ENCODE measurements around the gene JAZF1. TPM values are rescaled to one million over a fixed set of nuclear protein-coding genes. Genes with fewer than 3 reads are reported as not detected.

JAZF1 gene
- total RNA-seq, 2 donors from 2014 or later, result 12.6 to 23.6 TPM

- peaks cover 23 to 46% of the 10 kb centered on the region in 2 donors for H3K4me1 Mint-ChIP-seq (ENCODE audit: low read depth in 2 of 2)
- no peak overlapping the region for H3K27ac Mint-ChIP-seq
- no peaks in the 10 kb centered on the region for H3K36me3 Mint-ChIP-seq
- H3K27me3 Mint-ChIP-seq, result no peaks in the 10 kb centered on the region
- no peaks in the 10 kb centered on the region for H3K9me3 Mint-ChIP-seq
- no peak for ATAC-seq
- no peak for DNase-seq (ENCODE audit: low spot score)
- no peak overlapping the region for H3K4me3 Mint-ChIP-seq
These were observed 215.8 kb downstream of the JAZF1 start for GRCh38 chr7:27964820-27965219.

DNA sequence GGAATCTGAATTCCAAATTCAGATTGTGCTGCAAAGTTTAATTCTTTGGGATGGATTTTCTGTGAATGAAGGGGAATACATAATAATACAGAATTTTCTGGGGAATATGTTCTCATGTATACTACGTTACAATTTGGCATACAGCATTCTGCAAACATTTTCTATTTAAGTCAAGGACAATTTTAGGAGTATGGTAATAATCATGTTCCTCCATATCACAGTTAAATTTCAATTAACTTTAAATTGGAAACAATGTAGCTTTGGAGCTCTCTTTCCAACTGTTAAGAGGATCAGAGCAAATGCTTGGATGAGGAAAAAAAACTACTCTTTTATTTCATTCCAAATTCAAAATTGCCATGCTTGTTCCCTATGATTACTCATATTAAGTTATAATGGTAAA, 217.5 kb downstream of the JAZF1 start:
- Mint-ChIP-seq H3K27ac (no peak overlapping the region), H3K4me1 (ENCODE audit: low read depth in 2 of 2) (peaks cover 33 to 50% of the 10 kb centered on the region in 2 donors), H3K36me3 (no peaks in the 10 kb centered on the region), H3K4me3 (no peak overlapping the region), H3K9me3 (no peaks in the 10 kb centered on the region), H3K27me3 (no peaks in the 10 kb centered on the region)
- no peak for ATAC-seq
- no peak for DNase-seq (ENCODE audit: low spot score)

- Mint-ChIP-seq H3K9me3 (no peaks in the 10 kb centered on the region), H3K4me1 (ENCODE audit: low read depth in 2 of 2) (peaks cover 37 to 45% of the 10 kb centered on the region in 2 donors), H3K36me3 (no peaks in the 10 kb centered on the region), H3K27me3 (no peaks in the 10 kb centered on the region), H3K4me3 (no peak overlapping the region), H3K27ac (peak overlapping the region in 1 of 2 donors; percentile 66)
- DNase-seq (ENCODE audit: low spot score) (no peak), ATAC-seq (no peak)
These were observed 218.3 kb downstream of the JAZF1 start for GRCh38 chr7:27962273-27962672.

GRCh38 chr7:27961255-27961654, 219.3 kb downstream of the JAZF1 start:
- Mint-ChIP-seq H3K9me3 (no peaks in the 10 kb centered on the region), H3K27ac (peak overlapping the region in 1 of 2 donors; percentile 66), H3K4me3 (no peak overlapping the region), H3K36me3 (no peaks in the 10 kb centered on the region), H3K27me3 (no peaks in the 10 kb centered on the region), H3K4me1 (ENCODE audit: low read depth in 2 of 2) (peaks cover 40 to 43% of the 10 kb centered on the region in 2 donors)
- ATAC-seq (peak in 1 of 2 donors; percentile 31), DNase-seq (ENCODE audit: low spot score) (no peak)

DNA sequence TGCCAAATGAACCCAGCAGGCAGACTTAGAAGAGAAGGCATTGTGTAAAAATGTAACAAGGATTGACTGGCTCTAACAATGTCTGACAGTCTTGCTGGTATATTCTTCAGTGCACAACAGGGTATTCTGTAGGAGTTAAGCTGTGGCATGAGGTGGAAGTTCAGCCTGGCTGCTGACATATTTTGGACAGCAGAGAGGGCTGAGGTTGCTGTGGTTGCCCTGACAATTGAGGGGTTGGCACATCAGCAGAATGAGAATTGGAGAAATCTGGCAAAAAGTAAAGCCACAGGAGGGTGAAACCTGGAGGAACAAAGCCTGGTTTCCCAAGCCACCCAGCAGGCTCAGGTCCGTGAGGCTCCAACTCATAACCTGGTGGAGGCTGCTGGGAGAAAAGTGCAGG, 220.2 kb downstream of the JAZF1 start:
- Mint-ChIP-seq H3K27ac (no peak overlapping the region), H3K36me3 (no peaks in the 10 kb centered on the region), H3K9me3 (no peaks in the 10 kb centered on the region), H3K4me3 (no peak overlapping the region), H3K27me3 (no peaks in the 10 kb centered on the region), H3K4me1 (ENCODE audit: low read depth in 2 of 2) (peaks cover 36% of the 10 kb centered on the region in 2 donors)
- DNase-seq (ENCODE audit: low spot score), result no peak
- no peak for ATAC-seq

DNA sequence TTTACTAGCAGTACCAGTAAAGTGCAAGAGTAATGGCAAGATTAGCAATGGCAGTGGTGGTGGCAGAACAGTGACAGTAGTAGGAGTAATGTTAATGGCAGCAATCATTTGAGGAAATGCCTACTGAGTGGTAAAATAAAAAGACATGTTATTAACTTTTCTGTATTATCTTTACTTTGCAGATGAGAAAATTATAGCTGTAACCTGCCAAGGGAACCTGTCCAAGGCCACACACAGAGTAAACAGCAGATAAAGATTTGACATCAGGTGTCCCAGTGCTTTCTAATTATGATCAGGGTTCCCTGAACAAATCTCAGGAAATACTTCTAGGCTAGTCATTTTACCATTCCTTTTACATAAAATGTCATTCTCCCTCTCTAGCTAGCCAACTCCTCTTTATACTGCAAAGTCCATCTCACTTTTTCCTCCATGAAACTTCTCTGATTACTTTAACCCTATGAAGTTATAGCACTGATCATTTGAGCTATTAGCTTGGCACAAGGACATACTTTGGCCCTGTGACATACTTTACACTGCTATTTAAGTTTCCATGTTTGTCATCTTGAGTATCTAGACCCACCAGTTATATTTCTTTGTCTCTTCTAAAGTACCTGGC, 221.6 kb downstream of the JAZF1 start:
- Mint-ChIP-seq H3K36me3 (no peaks in the 10 kb centered on the region), H3K27me3 (no peaks in the 10 kb centered on the region), H3K4me1 (ENCODE audit: low read depth in 2 of 2) (peaks cover 39 to 40% of the 10 kb centered on the region in 2 donors), H3K9me3 (no peaks in the 10 kb centered on the region), H3K4me3 (no peak overlapping the region), H3K27ac (no peak overlapping the region)
- ATAC-seq (no peak), DNase-seq (ENCODE audit: low spot score) (no peak)

DNA sequence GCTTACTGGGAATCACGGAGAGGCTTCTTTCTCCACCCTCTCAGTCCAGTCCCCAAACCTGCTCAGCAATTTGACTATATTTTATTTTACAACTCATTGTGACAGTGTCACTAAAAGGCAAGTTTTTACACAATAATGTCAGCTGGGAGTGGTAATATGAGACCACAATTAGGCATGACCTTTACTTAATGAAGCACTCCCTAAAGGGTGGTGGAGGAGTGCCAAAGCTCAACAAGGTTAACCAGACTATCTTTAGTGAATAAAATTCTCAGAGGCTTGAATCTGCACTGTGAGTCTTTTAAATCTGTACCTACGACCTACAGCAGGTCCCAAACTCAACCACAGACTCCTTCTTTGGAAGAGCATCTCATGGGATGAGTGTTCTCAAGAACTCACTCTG, 225.0 kb downstream of the JAZF1 start:
- H3K27ac Mint-ChIP-seq, result no peak overlapping the region
- H3K4me1 Mint-ChIP-seq (ENCODE audit: low read depth in 2 of 2), result peaks cover 34 to 46% of the 10 kb centered on the region in 2 donors
- DNase-seq (ENCODE audit: low spot score) (no peak), ATAC-seq (no peak)
- H3K36me3 Mint-ChIP-seq, result no peaks in the 10 kb centered on the region
- H3K27me3 Mint-ChIP-seq, result no peaks in the 10 kb centered on the region
- no peak overlapping the region for H3K4me3 Mint-ChIP-seq
- H3K9me3 Mint-ChIP-seq, result no peaks in the 10 kb centered on the region

- no peak overlapping the region for H3K4me3 Mint-ChIP-seq
- DNase-seq (ENCODE audit: low spot score) (no peak), ATAC-seq (no peak)
- no peaks in the 10 kb centered on the region for H3K9me3 Mint-ChIP-seq
- no peaks in the 10 kb centered on the region for H3K27me3 Mint-ChIP-seq
- no peak overlapping the region for H3K27ac Mint-ChIP-seq
- H3K4me1 Mint-ChIP-seq (ENCODE audit: low read depth in 2 of 2), result peaks cover 33 to 47% of the 10 kb centered on the region in 2 donors
- H3K36me3 Mint-ChIP-seq, result no peaks in the 10 kb centered on the region
These were observed 225.6 kb downstream of the JAZF1 start for GRCh38 chr7:27955011-27955410.

DNA sequence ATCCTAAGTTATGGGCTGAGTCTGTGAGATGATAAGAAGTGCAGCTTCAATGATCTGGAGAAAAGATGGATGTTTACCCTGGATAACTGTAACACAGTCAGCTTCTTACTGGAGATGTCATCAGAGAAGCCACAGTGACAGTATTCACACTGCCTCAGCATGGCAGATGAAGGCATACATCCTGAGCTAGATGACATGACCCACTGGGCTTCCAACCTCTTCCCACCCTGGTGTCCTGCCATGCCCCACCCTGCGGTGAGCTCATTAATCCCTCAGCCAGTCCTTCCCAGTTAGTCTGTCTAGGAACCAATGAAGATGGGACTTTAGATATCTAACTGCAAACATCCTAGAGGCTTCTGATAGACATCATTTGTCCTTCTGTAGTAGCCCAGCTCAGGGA, 226.8 kb downstream of the JAZF1 start:
- ATAC-seq, result no peak

GRCh38 chr7:27953361-27953760, 227.2 kb downstream of the JAZF1 start:
- DNase-seq (ENCODE audit: low spot score) (no peak), ATAC-seq (no peak)
- no peak overlapping the region for H3K4me3 Mint-ChIP-seq
- no peaks in the 10 kb centered on the region for H3K9me3 Mint-ChIP-seq
- H3K36me3 Mint-ChIP-seq, result no peaks in the 10 kb centered on the region
- H3K27me3 Mint-ChIP-seq, result no peaks in the 10 kb centered on the region
- peaks cover 39 to 49% of the 10 kb centered on the region in 2 donors for H3K4me1 Mint-ChIP-seq (ENCODE audit: low read depth in 2 of 2)
- H3K27ac Mint-ChIP-seq, result peak overlapping the region in 1 of 2 donors; percentile 19

More for the DNA sequence above, 226.8 kb downstream of the JAZF1 start:
- Mint-ChIP-seq H3K27ac (peak overlapping the region in 1 of 2 donors; percentile 19), H3K36me3 (no peaks in the 10 kb centered on the region), H3K4me1 (ENCODE audit: low read depth in 2 of 2) (peaks cover 42 to 51% of the 10 kb centered on the region in 2 donors), H3K9me3 (no peaks in the 10 kb centered on the region), H3K4me3 (no peak overlapping the region), H3K27me3 (no peaks in the 10 kb centered on the region)
- no peak for DNase-seq (ENCODE audit: low spot score)

DNA sequence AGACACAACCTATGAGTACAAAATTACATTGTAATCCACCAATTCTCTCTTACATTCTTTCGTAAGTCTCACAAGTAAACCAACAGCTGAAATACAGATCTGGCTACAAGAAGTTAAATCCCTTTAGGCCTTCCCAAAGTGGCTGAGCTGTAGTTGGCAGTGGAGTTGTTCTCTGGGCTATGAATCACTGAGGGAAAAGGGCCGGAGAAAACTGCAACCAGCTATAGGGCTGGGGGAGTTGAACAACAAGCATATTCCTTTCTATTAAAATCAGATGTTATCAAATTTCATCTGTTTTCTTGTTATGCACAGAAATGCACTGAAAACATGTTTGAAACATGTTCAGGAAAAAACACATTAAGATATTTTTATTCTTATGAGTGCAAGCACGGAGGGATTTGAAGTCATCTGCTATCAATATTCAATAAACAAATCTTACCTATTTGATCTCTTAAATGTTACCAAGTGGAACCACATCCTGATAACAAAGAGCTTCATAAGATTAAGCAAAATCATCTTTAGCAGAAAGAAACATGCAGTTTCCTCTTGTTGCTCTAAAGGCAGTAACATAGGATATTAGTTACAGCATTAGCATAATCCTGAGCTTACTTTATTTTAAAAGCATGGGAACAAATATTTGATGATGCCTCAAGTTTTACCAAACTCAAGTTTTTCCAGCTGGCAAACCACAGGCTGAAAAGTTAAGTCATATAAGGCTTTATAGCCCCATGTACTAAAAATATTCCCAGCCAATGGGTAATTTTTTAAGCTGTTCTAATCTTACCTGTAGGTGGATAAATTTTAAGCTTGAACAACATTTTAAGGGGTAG, 227.9 kb downstream of the JAZF1 start:
- ATAC-seq, result no peak
- H3K27ac Mint-ChIP-seq, result peak overlapping the region in 1 of 2 donors; percentile 25
- H3K4me3 Mint-ChIP-seq, result no peak overlapping the region
- H3K27me3 Mint-ChIP-seq, result no peaks in the 10 kb centered on the region
- H3K9me3 Mint-ChIP-seq, result no peaks in the 10 kb centered on the region
- peaks cover 43 to 48% of the 10 kb centered on the region in 2 donors for H3K4me1 Mint-ChIP-seq (ENCODE audit: low read depth in 2 of 2)
- DNase-seq (ENCODE audit: low spot score), result no peak
- H3K36me3 Mint-ChIP-seq, result no peaks in the 10 kb centered on the region

GRCh38 chr7:27950123-27950522, 230.5 kb downstream of the JAZF1 start:
- ATAC-seq (no peak), DNase-seq (ENCODE audit: low spot score) (no peak)
- no peaks in the 10 kb centered on the region for H3K36me3 Mint-ChIP-seq
- H3K4me1 Mint-ChIP-seq (ENCODE audit: low read depth in 2 of 2), result peaks cover 44 to 51% of the 10 kb centered on the region in 2 donors
- H3K27me3 Mint-ChIP-seq, result no peaks in the 10 kb centered on the region
- H3K4me3 Mint-ChIP-seq, result no peak overlapping the region
- no peak overlapping the region for H3K27ac Mint-ChIP-seq
- H3K9me3 Mint-ChIP-seq, result no peaks in the 10 kb centered on the region

- peaks cover 40 to 48% of the 10 kb centered on the region in 2 donors for H3K4me1 Mint-ChIP-seq (ENCODE audit: low read depth in 2 of 2)
- H3K27ac Mint-ChIP-seq, result no peak overlapping the region
These were observed 231.7 kb downstream of the JAZF1 start for GRCh38 chr7:27948861-27949260.

GRCh38 chr7:27947586-27948278, 232.9 kb downstream of the JAZF1 start:
- H3K27ac Mint-ChIP-seq, result peak overlapping the region in 1 of 2 donors; percentile 4
- no peak for ATAC-seq
- H3K4me3 Mint-ChIP-seq, result no peak overlapping the region
- no peaks in the 10 kb centered on the region for H3K9me3 Mint-ChIP-seq
- no peaks in the 10 kb centered on the region for H3K27me3 Mint-ChIP-seq
- no peak for DNase-seq (ENCODE audit: low spot score)
- H3K36me3 Mint-ChIP-seq, result no peaks in the 10 kb centered on the region
- peaks cover 37 to 45% of the 10 kb centered on the region in 2 donors for H3K4me1 Mint-ChIP-seq (ENCODE audit: low read depth in 2 of 2)

More at GRCh38 chr7:27948861-27949260, 231.7 kb downstream of the JAZF1 start:
- no peak for ATAC-seq
- Mint-ChIP-seq H3K4me3 (no peak overlapping the region), H3K27me3 (no peaks in the 10 kb centered on the region), H3K36me3 (no peaks in the 10 kb centered on the region), H3K9me3 (no peaks in the 10 kb centered on the region)
- no peak for DNase-seq (ENCODE audit: low spot score)

Data from natural killer cell treated with Interleukin-12 subunit alpha and Interleukin-12 subunit beta and Interleukin-15 and Interleukin-18, amount 100 ng/mL, for 72 hours (primary cell).